Activated naive CD8-positive, alpha-beta T cell (primary cell): ENCODE measurements around the gene SEC31A.

Source experiments
- H3K27ac Mint-ChIP-seq: one replicate; pipeline ENCODE4 v1.8.0; 2021; ENCODE audit warnings: mixed read lengths
- H3K27me3 Mint-ChIP-seq: one replicate; pipeline ENCODE4 v1.8.0; 2021; ENCODE audit warnings: mixed read lengths
- H3K36me3 Mint-ChIP-seq: one replicate; pipeline ENCODE4 v1.8.0; 2021; ENCODE audit warnings: mixed read lengths
- H3K4me1 Mint-ChIP-seq: one replicate; pipeline ENCODE4 v1.8.0; 2021; ENCODE audit warnings: low read depth, mixed read lengths
- H3K4me3 Mint-ChIP-seq: one replicate; pipeline ENCODE4 v1.8.0; 2021; ENCODE audit warnings: mild to moderate bottlenecking, mixed read lengths
- H3K9me3 Mint-ChIP-seq: one replicate; pipeline ENCODE4 v1.8.0; 2021; ENCODE audit warnings: low read depth, mixed read lengths

SEC31A gene

DNA sequence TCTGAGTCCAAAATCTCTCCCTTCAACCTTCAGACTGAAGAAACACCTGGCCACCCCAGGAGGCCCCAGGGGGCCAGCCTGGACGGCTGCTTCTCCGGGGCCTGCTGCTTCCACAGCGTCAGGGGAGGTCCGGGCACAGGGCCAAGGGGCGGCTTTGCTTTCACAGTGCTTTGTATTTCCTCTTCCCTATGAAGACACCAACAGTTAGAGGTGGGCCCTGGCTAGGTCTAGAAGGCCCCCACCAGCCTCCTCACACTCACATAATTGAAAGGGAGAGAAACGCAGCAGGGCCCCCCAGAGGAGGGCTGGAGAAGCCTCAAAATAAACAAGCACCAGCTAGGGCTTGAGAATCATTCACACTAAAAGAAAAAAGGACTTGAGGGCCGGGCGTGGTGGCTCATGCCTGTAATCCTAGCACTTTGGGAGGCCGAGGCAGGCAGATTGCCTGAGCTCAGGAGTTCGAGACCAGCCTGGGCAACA is 110.2 kb downstream of the SEC31A start:
- no peak overlapping the region for H3K4me3 Mint-ChIP-seq
- H3K27me3 Mint-ChIP-seq: no peaks in the 10 kb centered on the region
- H3K4me1 Mint-ChIP-seq: no peaks in the 10 kb centered on the region
- no peak overlapping the region for H3K27ac Mint-ChIP-seq
- no peaks in the 10 kb centered on the region for H3K36me3 Mint-ChIP-seq
- H3K9me3 Mint-ChIP-seq: no peaks in the 10 kb centered on the region

DNA sequence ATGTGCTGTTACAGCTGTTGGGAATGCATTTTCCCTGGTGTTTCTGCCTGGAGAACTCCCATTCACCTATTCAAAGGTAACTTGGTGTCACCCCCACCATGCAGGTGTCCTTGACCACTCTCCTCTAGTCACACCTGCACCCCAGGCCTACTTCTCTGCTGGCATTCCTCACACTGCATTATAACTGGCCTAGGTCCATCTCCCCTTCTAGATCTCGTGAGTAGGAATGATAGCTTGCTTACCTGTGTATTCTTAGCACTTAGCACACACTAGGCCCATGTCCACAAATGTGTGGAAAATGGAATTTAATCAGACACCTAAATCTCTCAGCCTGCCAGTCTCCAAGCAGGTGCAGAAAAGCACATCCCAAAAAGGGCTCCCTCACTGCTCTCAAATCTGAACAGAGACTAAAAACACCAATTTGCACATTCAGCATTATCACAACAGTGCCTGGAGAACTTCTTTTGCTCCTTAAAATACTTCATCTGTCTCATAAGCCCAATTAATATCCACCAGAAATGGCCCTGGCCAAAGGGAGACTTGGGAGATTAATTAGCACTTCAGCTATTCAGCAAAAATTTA is 110.7 kb downstream of the SEC31A start:
- H3K36me3 Mint-ChIP-seq: no peaks in the 10 kb centered on the region
- H3K4me1 Mint-ChIP-seq: no peaks in the 10 kb centered on the region
- H3K27me3 Mint-ChIP-seq: no peaks in the 10 kb centered on the region
- no peak overlapping the region for H3K4me3 Mint-ChIP-seq
- H3K27ac Mint-ChIP-seq: no peak overlapping the region
- H3K9me3 Mint-ChIP-seq: no peaks in the 10 kb centered on the region

DNA sequence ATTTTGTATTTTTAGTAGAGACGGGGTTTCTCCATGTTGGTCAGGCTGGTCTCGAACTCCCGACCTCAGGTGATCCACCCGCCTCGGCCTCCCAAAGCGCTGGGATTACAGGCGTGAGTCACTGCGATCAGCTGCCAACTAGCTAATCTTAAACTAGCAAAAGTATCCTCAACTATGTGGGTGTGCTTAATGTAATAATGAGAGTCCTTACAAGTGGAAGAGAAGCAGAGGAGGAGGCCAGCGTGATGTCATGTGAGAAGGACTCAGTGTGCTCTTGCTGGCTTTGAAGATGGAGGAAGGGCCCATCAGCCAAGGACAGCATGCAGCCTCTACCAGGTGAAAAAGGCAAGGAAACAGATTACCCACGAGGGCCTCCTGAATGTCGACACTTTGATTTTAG is 111.9 kb downstream of the SEC31A start:
- Mint-ChIP-seq H3K4me1 (no peaks in the 10 kb centered on the region), H3K27ac (no peak overlapping the region), H3K4me3 (no peak overlapping the region), H3K36me3 (peaks cover 2% of the 10 kb centered on the region), H3K27me3 (no peaks in the 10 kb centered on the region), H3K9me3 (no peaks in the 10 kb centered on the region)

DNA sequence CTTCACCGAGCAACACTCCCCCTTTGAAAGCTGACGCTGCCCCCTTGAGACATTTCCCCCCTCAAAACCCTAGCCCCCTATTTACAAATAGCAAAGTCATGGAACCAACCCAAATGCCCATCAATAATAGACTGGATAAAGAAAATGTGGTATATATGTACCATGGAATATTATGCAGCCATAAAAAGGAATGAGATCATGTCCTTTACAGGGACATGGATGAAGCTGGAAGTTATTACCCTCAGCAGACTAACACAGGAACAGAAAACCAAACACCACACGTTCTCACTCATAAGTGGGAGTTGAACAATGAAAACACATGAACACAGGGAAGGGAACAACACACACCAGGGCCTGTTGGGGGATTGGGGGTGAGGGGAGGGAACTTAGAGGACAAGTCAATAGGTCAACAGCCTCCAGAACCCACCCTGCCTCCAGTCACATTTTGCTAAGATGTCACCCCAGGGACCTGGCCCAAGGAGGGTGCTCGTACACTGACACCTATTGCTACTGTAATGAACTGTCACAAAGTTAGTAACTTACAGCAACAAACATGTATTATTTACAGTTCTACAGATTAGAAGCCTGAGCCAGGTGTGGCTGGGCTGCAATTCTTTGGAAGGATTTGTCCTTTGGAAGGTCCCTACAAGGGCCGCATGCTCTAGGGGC is 113.0 kb downstream of the SEC31A start:
- Mint-ChIP-seq H3K36me3 (peaks cover 2% of the 10 kb centered on the region), H3K27ac (no peak overlapping the region), H3K9me3 (no peaks in the 10 kb centered on the region)

DNA sequence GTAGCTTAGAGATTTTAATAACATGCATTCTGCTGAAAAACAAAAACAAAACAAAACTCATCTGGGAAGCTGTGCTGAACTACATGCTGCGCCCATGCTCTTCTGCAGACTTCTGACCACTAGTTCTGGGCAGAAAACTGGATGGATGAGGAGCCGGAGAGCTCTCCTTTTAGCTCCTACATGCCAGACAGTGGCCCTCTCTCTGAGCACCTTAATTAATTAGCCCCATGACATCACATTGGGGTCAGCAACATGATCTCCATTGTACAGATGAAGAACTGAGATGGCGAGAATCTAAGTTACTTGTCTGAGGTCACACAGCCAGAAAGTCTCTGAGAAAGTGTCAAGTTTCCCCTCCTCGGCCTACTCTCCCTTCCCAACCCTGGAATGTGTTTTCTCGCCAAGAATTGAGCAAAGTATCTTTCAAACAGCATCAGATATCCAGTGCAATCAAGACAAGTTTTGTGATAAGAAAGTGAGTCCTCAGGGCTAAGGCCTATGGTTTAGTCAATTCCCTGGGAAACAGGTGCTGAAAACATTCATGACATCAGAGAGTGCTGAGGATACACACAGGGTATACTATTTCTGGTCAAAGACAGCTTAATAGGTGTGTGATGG is 113.9 kb downstream of the SEC31A start:
- Mint-ChIP-seq H3K9me3 (no peaks in the 10 kb centered on the region), H3K27ac (no peak overlapping the region), H3K27me3 (no peaks in the 10 kb centered on the region), H3K4me3 (no peak overlapping the region), H3K4me1 (no peaks in the 10 kb centered on the region), H3K36me3 (peaks cover 2% of the 10 kb centered on the region)

More for the DNA sequence above, 113.0 kb downstream of the SEC31A start:
- Mint-ChIP-seq H3K4me3 (no peak overlapping the region), H3K27me3 (no peaks in the 10 kb centered on the region), H3K4me1 (no peaks in the 10 kb centered on the region)

DNA sequence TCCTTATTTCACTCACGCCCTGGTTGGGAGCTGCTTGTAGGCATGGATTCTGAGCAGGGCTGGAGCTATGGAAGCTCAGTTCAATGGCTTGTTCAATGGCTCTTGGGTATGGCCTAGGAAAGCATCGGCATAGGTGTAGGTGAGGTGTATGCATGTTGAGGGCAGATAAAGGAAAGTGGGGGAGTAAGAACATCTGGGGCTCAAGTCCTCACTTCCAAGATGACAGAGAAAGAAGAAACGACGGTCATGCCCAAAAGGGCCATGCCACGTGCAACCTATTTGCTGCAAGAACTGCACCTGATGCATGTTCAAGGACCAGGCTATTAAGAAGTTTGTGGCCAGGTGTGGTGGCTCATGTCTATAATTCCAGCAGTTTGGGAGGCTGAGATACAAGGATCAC is 115.7 kb downstream of the SEC31A start:
- Mint-ChIP-seq H3K4me1 (no peaks in the 10 kb centered on the region), H3K9me3 (no peaks in the 10 kb centered on the region), H3K27me3 (no peaks in the 10 kb centered on the region), H3K27ac (no peak overlapping the region), H3K36me3 (peaks cover 2% of the 10 kb centered on the region), H3K4me3 (no peak overlapping the region)

DNA sequence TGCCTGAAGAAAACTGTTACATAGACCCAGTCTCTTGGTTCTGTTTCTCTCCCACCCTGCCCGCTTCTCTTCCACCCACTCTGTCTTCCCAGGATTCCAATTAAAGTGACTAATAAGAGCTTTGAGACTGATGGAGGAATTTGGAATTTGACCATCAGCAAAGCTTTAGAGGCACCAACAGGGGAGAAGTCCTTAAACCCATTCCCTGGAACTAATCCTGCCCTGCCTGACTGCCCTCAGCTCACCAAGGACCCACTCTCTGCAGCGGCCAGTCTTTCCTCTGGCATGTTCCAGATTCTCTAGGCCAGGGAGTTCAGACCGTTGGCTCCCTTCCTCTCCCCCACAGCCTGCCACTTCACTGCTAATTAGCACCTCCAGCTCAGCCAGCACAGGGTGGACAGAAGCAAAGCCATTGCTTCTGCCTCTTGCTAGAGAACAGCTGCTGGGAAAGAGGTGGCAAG is 116.2 kb downstream of the SEC31A start:
- Mint-ChIP-seq H3K4me1 (no peaks in the 10 kb centered on the region), H3K27me3 (no peaks in the 10 kb centered on the region), H3K4me3 (no peak overlapping the region), H3K27ac (no peak overlapping the region), H3K36me3 (peaks cover 2% of the 10 kb centered on the region), H3K9me3 (no peaks in the 10 kb centered on the region)

DNA sequence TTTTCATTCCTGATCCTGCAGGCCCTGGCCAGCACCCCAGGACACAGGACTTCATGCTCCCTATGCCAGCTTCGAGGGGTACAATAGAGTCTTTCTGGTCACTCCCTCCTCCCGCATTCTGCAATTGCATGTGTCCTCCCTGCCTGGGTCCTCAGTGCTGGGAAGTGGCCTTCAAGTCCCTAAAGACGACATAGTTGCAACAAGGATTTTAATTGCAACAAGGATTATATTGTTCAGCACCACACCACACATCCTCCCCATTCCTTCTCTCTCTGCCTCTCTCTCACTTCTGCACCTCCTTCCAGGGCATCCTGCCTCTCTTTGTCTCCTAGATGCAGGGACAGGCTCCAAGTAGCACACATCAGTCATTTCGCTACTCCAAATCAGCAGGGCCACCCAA is 117.9 kb downstream of the SEC31A start:
- H3K27me3 Mint-ChIP-seq: no peaks in the 10 kb centered on the region
- no peaks in the 10 kb centered on the region for H3K9me3 Mint-ChIP-seq
- H3K4me1 Mint-ChIP-seq: no peaks in the 10 kb centered on the region

DNA sequence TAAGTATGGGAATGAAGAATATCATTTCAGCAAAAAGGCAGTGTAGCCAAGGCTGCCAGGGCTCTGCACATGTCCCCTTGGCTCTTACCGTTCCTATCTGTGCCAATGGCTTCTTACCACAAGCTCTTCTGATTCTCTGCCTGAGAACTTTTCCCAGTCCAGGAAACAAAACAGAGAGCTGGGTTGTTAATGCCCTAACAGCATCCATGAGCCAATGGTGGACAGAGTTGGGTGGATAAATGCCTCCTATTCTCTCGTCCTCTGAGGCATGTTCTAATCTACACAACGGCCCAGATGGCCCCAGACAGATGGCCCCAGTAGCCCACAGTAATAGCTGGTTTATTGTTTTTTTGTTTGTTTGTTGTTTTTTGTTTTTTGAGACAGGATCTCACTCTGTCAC is 120.3 kb downstream of the SEC31A start:
- Mint-ChIP-seq H3K4me1 (no peaks in the 10 kb centered on the region), H3K9me3 (peaks cover 12% of the 10 kb centered on the region), H3K36me3 (peaks cover 7% of the 10 kb centered on the region), H3K4me3 (no peak overlapping the region), H3K27ac (no peak overlapping the region), H3K27me3 (no peaks in the 10 kb centered on the region)

More for the DNA sequence above, 117.9 kb downstream of the SEC31A start:
- Mint-ChIP-seq H3K27ac (no peak overlapping the region), H3K4me3 (no peak overlapping the region), H3K36me3 (peaks cover 2% of the 10 kb centered on the region)
